IPS-NIHi7 (cell line): ENCODE results near the gene PCOLCE2.
A peak's percentile ranks its signal among the peaks of the same experiment; 100 is the strongest.

Source experiments
- DNase-seq: peaks from one replicate; pipeline ENCODE4 v3.0.0; 2012; ENCODE audit warnings: mixed read lengths; ENCODE audit errors: extremely low spot score

Gene PCOLCE2

GRCh38 chr3:142866841-142867631 lies 21.8 kb downstream of the PCOLCE2 start:
- peak; percentile 61 for DNase-seq

- DNase-seq: no peak
Measured at GRCh38 chr3:142863930-142864920, 24.7 kb downstream of the PCOLCE2 start.

- no peak for DNase-seq
Measured at GRCh38 chr3:142863010-142863817, 25.7 kb downstream of the PCOLCE2 start.

GRCh38 chr3:142861926-142862325 lies 27.0 kb downstream of the PCOLCE2 start:
- no peak for DNase-seq

GRCh38 chr3:142858043-142858442 lies 30.8 kb downstream of the PCOLCE2 start:
- DNase-seq: no peak

- DNase-seq: peak; percentile 67
Measured at GRCh38 chr3:142857056-142857455, 31.8 kb downstream of the PCOLCE2 start.

- no peak for DNase-seq
Measured at GRCh38 chr3:142853270-142854168, 35.4 kb downstream of the PCOLCE2 start.

GRCh38 chr3:142852009-142852408 lies 36.9 kb downstream of the PCOLCE2 start:
- no peak for DNase-seq

GRCh38 chr3:142850395-142851023 lies 38.4 kb downstream of the PCOLCE2 start:
- no peak for DNase-seq

GRCh38 chr3:142849148-142849547 lies 39.7 kb downstream of the PCOLCE2 start:
- no peak for DNase-seq

- no peak for DNase-seq
Measured at GRCh38 chr3:142846779-142847577, 41.9 kb downstream of the PCOLCE2 start.

GRCh38 chr3:142844339-142844977 lies 44.4 kb downstream of the PCOLCE2 start:
- DNase-seq: peak; percentile 50

GRCh38 chr3:142839831-142840230 lies 49.1 kb downstream of the PCOLCE2 start:
- DNase-seq: no peak

GRCh38 chr3:142837526-142837925 lies 51.4 kb downstream of the PCOLCE2 start:
- no peak for DNase-seq

GRCh38 chr3:142828703-142829305 lies 60.1 kb downstream of the PCOLCE2 start:
- peak; percentile 87 for DNase-seq

GRCh38 chr3:142819179-142819578 lies 69.7 kb downstream of the PCOLCE2 start:
- no peak for DNase-seq

- DNase-seq: no peak
Measured at GRCh38 chr3:142818651-142819050, 70.2 kb downstream of the PCOLCE2 start.

- DNase-seq: no peak
Measured at GRCh38 chr3:142817897-142818296, 71.0 kb downstream of the PCOLCE2 start.
